SK-N-SH (cell line): ENCODE data around the gene DLG1.

Experiments used
- CHD2 ChIP-seq: fragments of 150-350 bp; IDR thresholded peaks from 2 replicates; pipeline ENCODE4 v1.6.1; 2018; ENCODE audit warnings: low read length; ENCODE audit not compliant: partially characterized antibody
- EP300 ChIP-seq, 2 experiments: IDR thresholded peaks; 2 replicates each; pipeline versions ENCODE4 v1.4.0 to v1.6.1; 2012; ENCODE audit warnings: borderline replicate concordance in 1 of 2, low read depth in 1 of 2, low read length in 1 of 2
- MAX ChIP-seq: IDR thresholded peaks from 2 replicates; pipeline ENCODE4 v1.4.0; 2012; ENCODE audit warnings: low read depth
- TF ChIP-seq, protein P1 (sequence below): IDR thresholded peaks from 2 replicates; pipeline ENCODE4 v1.4.0; 2012; ENCODE audit warnings: low read depth, borderline replicate concordance
- TF ChIP-seq, protein P2 (sequence below): fragments of 200-600 bp; sonication (generic); IDR thresholded peaks from 2 replicates; pipeline ENCODE4 v1.6.1; 2017; ENCODE audit warnings: antibody characterized with exemption, mild to moderate bottlenecking, moderate library complexity

DNA sequence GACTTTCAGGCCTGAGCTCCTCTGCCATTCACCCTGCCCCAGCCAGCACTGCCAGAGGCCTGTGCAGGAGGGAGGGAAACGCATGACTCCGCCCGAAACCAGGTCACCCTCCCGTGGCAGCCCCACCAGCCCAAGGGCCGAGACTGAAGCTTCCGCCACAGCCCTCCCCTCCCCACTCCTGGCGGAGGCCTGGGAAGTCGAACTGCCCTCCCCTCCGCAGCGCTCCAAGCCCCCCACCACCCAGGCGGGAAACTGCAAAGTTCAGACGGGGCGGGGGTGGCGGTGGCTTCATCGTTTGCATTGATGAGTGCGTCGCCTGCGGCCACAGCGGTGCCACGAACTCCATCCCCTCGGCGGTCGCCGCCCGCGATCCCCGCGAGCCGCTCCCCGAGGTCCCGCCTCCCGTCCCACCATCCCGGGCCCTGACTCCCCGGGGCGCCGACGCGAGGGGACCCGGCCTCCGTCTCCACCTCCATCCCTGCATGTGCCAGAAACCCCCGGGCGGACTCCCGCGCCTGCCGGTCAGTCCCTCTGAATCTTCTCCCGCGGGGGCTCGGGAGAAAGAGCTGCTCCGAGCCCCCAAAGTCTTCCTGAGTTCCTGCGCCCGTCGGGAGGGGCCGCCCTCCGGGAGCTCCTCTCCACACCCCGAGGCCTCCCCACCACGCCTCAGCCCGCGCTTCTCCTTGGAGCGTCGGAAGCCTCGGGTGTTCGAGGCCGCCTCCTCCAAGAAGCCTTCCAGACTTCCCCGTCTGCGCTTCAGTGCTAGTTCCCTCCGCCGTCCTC lies 269.5 kb downstream of the DLG1 start:
- TF ChIP-seq, protein P1, sequence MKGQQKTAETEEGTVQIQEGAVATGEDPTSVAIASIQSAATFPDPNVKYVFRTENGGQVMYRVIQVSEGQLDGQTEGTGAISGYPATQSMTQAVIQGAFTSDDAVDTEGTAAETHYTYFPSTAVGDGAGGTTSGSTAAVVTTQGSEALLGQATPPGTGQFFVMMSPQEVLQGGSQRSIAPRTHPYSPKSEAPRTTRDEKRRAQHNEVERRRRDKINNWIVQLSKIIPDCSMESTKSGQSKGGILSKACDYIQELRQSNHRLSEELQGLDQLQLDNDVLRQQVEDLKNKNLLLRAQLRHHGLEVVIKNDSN, result no peak
- TF ChIP-seq, protein P2, sequence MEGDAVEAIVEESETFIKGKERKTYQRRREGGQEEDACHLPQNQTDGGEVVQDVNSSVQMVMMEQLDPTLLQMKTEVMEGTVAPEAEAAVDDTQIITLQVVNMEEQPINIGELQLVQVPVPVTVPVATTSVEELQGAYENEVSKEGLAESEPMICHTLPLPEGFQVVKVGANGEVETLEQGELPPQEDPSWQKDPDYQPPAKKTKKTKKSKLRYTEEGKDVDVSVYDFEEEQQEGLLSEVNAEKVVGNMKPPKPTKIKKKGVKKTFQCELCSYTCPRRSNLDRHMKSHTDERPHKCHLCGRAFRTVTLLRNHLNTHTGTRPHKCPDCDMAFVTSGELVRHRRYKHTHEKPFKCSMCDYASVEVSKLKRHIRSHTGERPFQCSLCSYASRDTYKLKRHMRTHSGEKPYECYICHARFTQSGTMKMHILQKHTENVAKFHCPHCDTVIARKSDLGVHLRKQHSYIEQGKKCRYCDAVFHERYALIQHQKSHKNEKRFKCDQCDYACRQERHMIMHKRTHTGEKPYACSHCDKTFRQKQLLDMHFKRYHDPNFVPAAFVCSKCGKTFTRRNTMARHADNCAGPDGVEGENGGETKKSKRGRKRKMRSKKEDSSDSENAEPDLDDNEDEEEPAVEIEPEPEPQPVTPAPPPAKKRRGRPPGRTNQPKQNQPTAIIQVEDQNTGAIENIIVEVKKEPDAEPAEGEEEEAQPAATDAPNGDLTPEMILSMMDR, result no peak
- no peak for TF ChIP-seq EP300 (IDR thresholded peaks at IDR 0.05; ENCODE audit: borderline replicate concordance in 1 of 2, low read depth in 1 of 2, low read length in 1 of 2)
- TF ChIP-seq CHD2, result no peak
- no peak for TF ChIP-seq MAX
